Measurements from ENCODE around the gene CDPF1. TPM values are rescaled to one million over a fixed set of nuclear protein-coding genes. Genes with fewer than 3 reads are reported as not detected.

CDPF1 gene
- total and polyA plus RNA-seq, 2 experiments from 2014 or later = 10.1 to 14.5 TPM

DNA sequence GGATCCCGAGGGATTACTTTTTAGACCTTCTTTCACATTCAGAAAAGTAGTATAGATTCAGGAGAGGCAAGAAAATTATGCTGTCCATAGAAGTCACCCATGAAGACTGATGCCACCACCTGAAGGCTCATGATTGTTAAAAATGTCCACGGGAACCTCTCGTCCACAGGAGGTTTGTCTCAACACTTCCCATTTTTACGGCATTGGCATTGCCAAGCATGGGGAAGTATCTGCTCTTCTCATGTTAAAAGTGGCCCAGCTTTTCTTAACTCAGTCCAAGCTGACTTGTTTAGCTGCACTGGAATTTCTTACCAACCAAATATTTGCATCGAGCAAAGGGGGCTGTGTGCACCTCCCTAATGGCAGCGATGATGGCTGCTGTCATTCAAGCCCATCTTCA, 9.6 kb downstream of the CDPF1 start:
- no peaks in the 10 kb centered on the region for H3K9me2 ChIP-seq (ENCODE audit: insufficient read depth)
- ATAC-seq (no peak), DNase-seq (ENCODE audit: low spot score) (no peak)
- Mint-ChIP-seq H3K9me3 (no peaks in the 10 kb centered on the region; the same call in 2 of the 3 replicates), H3K27ac (no peak overlapping the region), H3K27me3 (ENCODE audit: insufficient read depth, low read depth, poor library complexity) (peaks cover 9% of the 10 kb centered on the region), H3K36me3 (ENCODE audit: low read depth) (peaks cover 2% of the 10 kb centered on the region; the same call in 2 of the 3 replicates), H3K4me1 (no peaks in the 10 kb centered on the region), H3K4me3 (no peak overlapping the region)
- H3K79me2 ChIP-seq (replicated peaks; ENCODE audit: insufficient read depth) = no peaks in the 10 kb centered on the region
- no peaks in the 10 kb centered on the region for H3K27me3 ChIP-seq (ENCODE audit: insufficient read depth)
- H3K36me3 ChIP-seq (ENCODE audit: insufficient read depth) = no peaks in the 10 kb centered on the region
- H3K4me2 ChIP-seq = no peak overlapping the region
- no peaks in the 10 kb centered on the region for H3F3A ChIP-seq (replicated peaks; ENCODE audit: low read depth)
- no peak overlapping the region for H2AFZ ChIP-seq
- H3K4me3 ChIP-seq = no peak overlapping the region
- no peak overlapping the region for H3K27ac ChIP-seq (ENCODE audit: low read depth)
- TF ChIP-seq, protein P1, sequence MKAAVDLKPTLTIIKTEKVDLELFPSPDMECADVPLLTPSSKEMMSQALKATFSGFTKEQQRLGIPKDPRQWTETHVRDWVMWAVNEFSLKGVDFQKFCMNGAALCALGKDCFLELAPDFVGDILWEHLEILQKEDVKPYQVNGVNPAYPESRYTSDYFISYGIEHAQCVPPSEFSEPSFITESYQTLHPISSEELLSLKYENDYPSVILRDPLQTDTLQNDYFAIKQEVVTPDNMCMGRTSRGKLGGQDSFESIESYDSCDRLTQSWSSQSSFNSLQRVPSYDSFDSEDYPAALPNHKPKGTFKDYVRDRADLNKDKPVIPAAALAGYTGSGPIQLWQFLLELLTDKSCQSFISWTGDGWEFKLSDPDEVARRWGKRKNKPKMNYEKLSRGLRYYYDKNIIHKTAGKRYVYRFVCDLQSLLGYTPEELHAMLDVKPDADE (IDR thresholded peaks at IDR 0.05) = no peak
- TF ChIP-seq EZH2 (IDR thresholded peaks at IDR 0.05; ENCODE audit: low read depth, unreplicated experiment) = no peak
- no peak for TF ChIP-seq EZH2phosphoT487 (IDR thresholded peaks at IDR 0.05; ENCODE audit: unreplicated experiment)
- TF ChIP-seq, protein P2, sequence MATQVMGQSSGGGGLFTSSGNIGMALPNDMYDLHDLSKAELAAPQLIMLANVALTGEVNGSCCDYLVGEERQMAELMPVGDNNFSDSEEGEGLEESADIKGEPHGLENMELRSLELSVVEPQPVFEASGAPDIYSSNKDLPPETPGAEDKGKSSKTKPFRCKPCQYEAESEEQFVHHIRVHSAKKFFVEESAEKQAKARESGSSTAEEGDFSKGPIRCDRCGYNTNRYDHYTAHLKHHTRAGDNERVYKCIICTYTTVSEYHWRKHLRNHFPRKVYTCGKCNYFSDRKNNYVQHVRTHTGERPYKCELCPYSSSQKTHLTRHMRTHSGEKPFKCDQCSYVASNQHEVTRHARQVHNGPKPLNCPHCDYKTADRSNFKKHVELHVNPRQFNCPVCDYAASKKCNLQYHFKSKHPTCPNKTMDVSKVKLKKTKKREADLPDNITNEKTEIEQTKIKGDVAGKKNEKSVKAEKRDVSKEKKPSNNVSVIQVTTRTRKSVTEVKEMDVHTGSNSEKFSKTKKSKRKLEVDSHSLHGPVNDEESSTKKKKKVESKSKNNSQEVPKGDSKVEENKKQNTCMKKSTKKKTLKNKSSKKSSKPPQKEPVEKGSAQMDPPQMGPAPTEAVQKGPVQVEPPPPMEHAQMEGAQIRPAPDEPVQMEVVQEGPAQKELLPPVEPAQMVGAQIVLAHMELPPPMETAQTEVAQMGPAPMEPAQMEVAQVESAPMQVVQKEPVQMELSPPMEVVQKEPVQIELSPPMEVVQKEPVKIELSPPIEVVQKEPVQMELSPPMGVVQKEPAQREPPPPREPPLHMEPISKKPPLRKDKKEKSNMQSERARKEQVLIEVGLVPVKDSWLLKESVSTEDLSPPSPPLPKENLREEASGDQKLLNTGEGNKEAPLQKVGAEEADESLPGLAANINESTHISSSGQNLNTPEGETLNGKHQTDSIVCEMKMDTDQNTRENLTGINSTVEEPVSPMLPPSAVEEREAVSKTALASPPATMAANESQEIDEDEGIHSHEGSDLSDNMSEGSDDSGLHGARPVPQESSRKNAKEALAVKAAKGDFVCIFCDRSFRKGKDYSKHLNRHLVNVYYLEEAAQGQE (IDR thresholded peaks at IDR 0.05; ENCODE audit: unreplicated experiment) = no peak
- TF ChIP-seq, protein P3, sequence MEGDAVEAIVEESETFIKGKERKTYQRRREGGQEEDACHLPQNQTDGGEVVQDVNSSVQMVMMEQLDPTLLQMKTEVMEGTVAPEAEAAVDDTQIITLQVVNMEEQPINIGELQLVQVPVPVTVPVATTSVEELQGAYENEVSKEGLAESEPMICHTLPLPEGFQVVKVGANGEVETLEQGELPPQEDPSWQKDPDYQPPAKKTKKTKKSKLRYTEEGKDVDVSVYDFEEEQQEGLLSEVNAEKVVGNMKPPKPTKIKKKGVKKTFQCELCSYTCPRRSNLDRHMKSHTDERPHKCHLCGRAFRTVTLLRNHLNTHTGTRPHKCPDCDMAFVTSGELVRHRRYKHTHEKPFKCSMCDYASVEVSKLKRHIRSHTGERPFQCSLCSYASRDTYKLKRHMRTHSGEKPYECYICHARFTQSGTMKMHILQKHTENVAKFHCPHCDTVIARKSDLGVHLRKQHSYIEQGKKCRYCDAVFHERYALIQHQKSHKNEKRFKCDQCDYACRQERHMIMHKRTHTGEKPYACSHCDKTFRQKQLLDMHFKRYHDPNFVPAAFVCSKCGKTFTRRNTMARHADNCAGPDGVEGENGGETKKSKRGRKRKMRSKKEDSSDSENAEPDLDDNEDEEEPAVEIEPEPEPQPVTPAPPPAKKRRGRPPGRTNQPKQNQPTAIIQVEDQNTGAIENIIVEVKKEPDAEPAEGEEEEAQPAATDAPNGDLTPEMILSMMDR (conservative IDR thresholded peaks at IDR 0.05; ENCODE audit: low read depth in 2 of 2) = no peak
- TF ChIP-seq, protein P4, sequence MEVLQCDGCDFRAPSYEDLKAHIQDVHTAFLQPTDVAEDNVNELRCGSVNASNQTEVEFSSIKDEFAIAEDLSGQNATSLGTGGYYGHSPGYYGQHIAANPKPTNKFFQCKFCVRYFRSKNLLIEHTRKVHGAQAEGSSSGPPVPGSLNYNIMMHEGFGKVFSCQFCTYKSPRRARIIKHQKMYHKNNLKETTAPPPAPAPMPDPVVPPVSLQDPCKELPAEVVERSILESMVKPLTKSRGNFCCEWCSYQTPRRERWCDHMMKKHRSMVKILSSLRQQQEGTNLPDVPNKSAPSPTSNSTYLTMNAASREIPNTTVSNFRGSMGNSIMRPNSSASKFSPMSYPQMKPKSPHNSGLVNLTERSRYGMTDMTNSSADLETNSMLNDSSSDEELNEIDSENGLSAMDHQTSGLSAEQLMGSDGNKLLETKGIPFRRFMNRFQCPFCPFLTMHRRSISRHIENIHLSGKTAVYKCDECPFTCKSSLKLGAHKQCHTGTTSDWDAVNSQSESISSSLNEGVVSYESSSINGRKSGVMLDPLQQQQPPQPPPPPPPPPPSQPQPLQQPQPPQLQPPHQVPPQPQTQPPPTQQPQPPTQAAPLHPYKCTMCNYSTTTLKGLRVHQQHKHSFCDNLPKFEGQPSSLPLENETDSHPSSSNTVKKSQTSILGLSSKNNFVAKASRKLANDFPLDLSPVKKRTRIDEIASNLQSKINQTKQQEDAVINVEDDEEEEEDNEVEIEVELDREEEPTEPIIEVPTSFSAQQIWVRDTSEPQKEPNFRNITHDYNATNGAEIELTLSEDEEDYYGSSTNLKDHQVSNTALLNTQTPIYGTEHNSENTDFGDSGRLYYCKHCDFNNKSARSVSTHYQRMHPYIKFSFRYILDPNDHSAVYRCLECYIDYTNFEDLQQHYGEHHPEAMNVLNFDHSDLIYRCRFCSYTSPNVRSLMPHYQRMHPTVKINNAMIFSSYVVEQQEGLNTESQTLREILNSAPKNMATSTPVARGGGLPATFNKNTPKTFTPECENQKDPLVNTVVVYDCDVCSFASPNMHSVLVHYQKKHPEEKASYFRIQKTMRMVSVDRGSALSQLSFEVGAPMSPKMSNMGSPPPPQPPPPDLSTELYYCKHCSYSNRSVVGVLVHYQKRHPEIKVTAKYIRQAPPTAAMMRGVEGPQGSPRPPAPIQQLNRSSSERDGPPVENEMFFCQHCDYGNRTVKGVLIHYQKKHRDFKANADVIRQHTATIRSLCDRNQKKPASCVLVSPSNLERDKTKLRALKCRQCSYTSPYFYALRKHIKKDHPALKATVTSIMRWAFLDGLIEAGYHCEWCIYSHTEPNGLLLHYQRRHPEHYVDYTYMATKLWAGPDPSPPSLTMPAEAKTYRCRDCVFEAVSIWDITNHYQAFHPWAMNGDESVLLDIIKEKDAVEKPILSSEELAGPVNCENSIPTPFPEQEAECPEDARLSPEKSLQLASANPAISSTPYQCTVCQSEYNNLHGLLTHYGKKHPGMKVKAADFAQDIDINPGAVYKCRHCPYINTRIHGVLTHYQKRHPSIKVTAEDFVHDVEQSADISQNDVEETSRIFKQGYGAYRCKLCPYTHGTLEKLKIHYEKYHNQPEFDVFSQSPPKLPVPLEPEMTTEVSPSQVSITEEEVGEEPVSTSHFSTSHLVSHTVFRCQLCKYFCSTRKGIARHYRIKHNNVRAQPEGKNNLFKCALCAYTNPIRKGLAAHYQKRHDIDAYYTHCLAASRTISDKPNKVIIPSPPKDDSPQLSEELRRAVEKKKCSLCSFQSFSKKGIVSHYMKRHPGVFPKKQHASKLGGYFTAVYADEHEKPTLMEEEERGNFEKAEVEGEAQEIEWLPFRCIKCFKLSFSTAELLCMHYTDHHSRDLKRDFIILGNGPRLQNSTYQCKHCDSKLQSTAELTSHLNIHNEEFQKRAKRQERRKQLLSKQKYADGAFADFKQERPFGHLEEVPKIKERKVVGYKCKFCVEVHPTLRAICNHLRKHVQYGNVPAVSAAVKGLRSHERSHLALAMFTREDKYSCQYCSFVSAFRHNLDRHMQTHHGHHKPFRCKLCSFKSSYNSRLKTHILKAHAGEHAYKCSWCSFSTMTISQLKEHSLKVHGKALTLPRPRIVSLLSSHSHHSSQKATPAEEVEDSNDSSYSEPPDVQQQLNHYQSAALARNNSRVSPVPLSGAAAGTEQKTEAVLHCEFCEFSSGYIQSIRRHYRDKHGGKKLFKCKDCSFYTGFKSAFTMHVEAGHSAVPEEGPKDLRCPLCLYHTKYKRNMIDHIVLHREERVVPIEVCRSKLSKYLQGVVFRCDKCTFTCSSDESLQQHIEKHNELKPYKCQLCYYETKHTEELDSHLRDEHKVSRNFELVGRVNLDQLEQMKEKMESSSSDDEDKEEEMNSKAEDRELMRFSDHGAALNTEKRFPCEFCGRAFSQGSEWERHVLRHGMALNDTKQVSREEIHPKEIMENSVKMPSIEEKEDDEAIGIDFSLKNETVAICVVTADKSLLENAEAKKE (CRISPR knock-in tag; IDR thresholded peaks at IDR 0.05) = no peak
- TF ChIP-seq ZNF331 (CRISPR knock-in tag; IDR thresholded peaks at IDR 0.05; ENCODE audit: low read depth) = no peak
- TF ChIP-seq JUNB (IDR thresholded peaks at IDR 0.05; ENCODE audit: unreplicated experiment) = no peak
- no peak for TF ChIP-seq STAT1 (IDR thresholded peaks at IDR 0.05; ENCODE audit: unreplicated experiment)
- no peak for TF ChIP-seq NANOG (IDR thresholded peaks at IDR 0.05; ENCODE audit: borderline replicate concordance)
- TF ChIP-seq CREB1 (CRISPR knock-in tag; IDR thresholded peaks at IDR 0.05; ENCODE audit: low read depth) = no peak
- no peak for TF ChIP-seq POLR2AphosphoS5 (IDR thresholded peaks at IDR 0.05; ENCODE audit: low read depth)
- no peak for TF ChIP-seq ZNF114 (CRISPR knock-in tag; IDR thresholded peaks at IDR 0.05)
- H4K20me1 ChIP-seq (replicated peaks; ENCODE audit: insufficient read depth) = no peaks in the 10 kb centered on the region
- no peaks in the 10 kb centered on the region for H3K4me1 ChIP-seq (ENCODE audit: insufficient read depth)

All from GM23338 (cell line).